ENCODE data around the gene MMAA. TPM values are rescaled to one million over a fixed set of nuclear protein-coding genes. Genes with fewer than 3 reads are reported as not detected.
"Not testable (repeated sequence)": the region's sequence is repeated elsewhere in the genome, so short reads cannot be mapped to it uniquely, and the experiment has no call there.

Gene MMAA
- total RNA-seq, 1 donor from 2014 or later = 11.3 TPM

- intact Hi-C loops (cut with micrococcal nuclease) = no loop called here
- Mint-ChIP-seq H3K4me3 (no peak overlapping the region), H3K27ac (no peak overlapping the region), H3K9me3 (no peaks in the 10 kb centered on the region), H3K27me3 (no peaks in the 10 kb centered on the region), H3K36me3 (ENCODE audit: low read depth) (peaks cover 41% of the 10 kb centered on the region), H3K4me1 (no peaks in the 10 kb centered on the region)
- no peak for ATAC-seq (ENCODE audit: low read depth)
- TF ChIP-seq CTCF (IDR thresholded peaks at IDR 0.05) = no peak
- no peak for DNase-seq
- ChIA-PET CTCF (no interaction called here), POLR2A (no interaction called here)
These were observed 20.1 kb downstream of the MMAA start for GRCh38 chr4:145639186-145639698.

GRCh38 chr4:145640236-145640635 lies 21.1 kb downstream of the MMAA start:
- H3K27me3 Mint-ChIP-seq; H3K27ac Mint-ChIP-seq; CTCF ChIA-PET; DNase-seq; H3K4me1 Mint-ChIP-seq; POLR2A ChIA-PET; H3K9me3 Mint-ChIP-seq; ATAC-seq (ENCODE audit: low read depth); intact Hi-C loops (cut with micrococcal nuclease); H3K4me3 Mint-ChIP-seq: not testable (repeated sequence)
- peaks cover 45% of the 10 kb centered on the region for H3K36me3 Mint-ChIP-seq (ENCODE audit: low read depth)

- no peak for TF ChIP-seq CTCF (IDR thresholded peaks at IDR 0.05)
- Mint-ChIP-seq H3K4me3 (no peak overlapping the region), H3K36me3 (ENCODE audit: low read depth) (peaks cover 62% of the 10 kb centered on the region), H3K4me1 (no peaks in the 10 kb centered on the region), H3K9me3 (no peaks in the 10 kb centered on the region), H3K27ac (no peak overlapping the region), H3K27me3 (no peaks in the 10 kb centered on the region)
- ChIA-PET POLR2A (no interaction called here), CTCF (interaction anchor here (1.2 kb wide), 1 partner anchor 26 kb away, joined by 4 read pairs; no protein-coding TSS in a partner anchor)
- DNase-seq (no peak), ATAC-seq (ENCODE audit: low read depth) (no peak)
- intact Hi-C loops (cut with micrococcal nuclease) = no loop called here
These were observed 24.1 kb downstream of the MMAA start for GRCh38 chr4:145643295-145643694.

DNA sequence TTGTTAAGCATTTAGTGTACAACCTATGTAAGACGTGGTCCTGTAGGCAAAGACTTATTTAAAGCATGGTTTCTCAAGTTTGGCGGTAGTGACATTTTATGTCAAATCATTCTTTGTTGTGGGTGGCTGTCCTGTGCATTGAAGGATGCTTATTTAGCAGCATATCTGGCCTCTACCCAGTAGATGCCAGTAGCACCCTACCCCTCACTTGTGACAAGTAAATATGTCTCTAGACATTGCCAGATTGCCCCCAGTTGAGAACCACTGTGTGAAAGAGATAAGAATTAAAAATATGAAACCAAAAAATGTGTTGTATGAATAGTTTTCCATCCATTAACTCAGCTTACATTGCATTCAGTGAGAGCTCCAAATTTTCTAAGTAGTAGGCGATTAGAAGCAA lies 25.5 kb downstream of the MMAA start:
- Mint-ChIP-seq H3K9me3 (no peaks in the 10 kb centered on the region), H3K27ac (no peak overlapping the region), H3K36me3 (ENCODE audit: low read depth) (peaks cover 56% of the 10 kb centered on the region), H3K27me3 (no peaks in the 10 kb centered on the region), H3K4me1 (no peaks in the 10 kb centered on the region), H3K4me3 (no peak overlapping the region)
- TF ChIP-seq CTCF (IDR thresholded peaks at IDR 0.05) = no peak
- DNase-seq (no peak), ATAC-seq (ENCODE audit: low read depth) (no peak)
- POLR2A ChIA-PET = no interaction called here
- intact Hi-C loops (cut with micrococcal nuclease) = no loop called here
- CTCF ChIA-PET = no interaction called here

- ChIA-PET CTCF (no interaction called here), POLR2A (no interaction called here)
- Mint-ChIP-seq H3K9me3 (peaks cover 2% of the 10 kb centered on the region), H3K4me1 (no peaks in the 10 kb centered on the region), H3K36me3 (ENCODE audit: low read depth) (peaks cover 66% of the 10 kb centered on the region), H3K27ac (no peak overlapping the region), H3K4me3 (no peak overlapping the region), H3K27me3 (no peaks in the 10 kb centered on the region)
- no peak for ATAC-seq (ENCODE audit: low read depth)
- intact Hi-C loops (cut with micrococcal nuclease) = no loop called here
- TF ChIP-seq CTCF (IDR thresholded peaks at IDR 0.05) = no peak
- no peak for DNase-seq
These were observed 37.0 kb downstream of the MMAA start for GRCh38 chr4:145656156-145656555.

GRCh38 chr4:145660064-145660463 lies 40.9 kb downstream of the MMAA start:
- peaks cover 9% of the 10 kb centered on the region for H3K9me3 Mint-ChIP-seq
- no peak for DNase-seq

More at GRCh38 chr4:145660064-145660463, 40.9 kb downstream of the MMAA start:
- TF ChIP-seq CTCF (IDR thresholded peaks at IDR 0.05) = no peak
- peaks cover 56% of the 10 kb centered on the region for H3K36me3 Mint-ChIP-seq (ENCODE audit: low read depth)
- no peak overlapping the region for H3K27ac Mint-ChIP-seq
- CTCF ChIA-PET = no interaction called here
- H3K27me3 Mint-ChIP-seq = no peaks in the 10 kb centered on the region
- POLR2A ChIA-PET = no interaction called here
- no peak overlapping the region for H3K4me3 Mint-ChIP-seq
- no peak for ATAC-seq (ENCODE audit: low read depth)
- no peaks in the 10 kb centered on the region for H3K4me1 Mint-ChIP-seq
- intact Hi-C loops (cut with micrococcal nuclease) = no loop called here

All from activated B cell treated with CpG ODN at 0.5 μM for 24 hours (primary cell).